GM19372 (cell line): Measurements from ENCODE around the gene RC3H1.
"Not testable (repeated sequence)": the region's sequence is repeated elsewhere in the genome, so short reads cannot be mapped to it uniquely, and the experiment has no call there.

ENCODE experiments used
- ATAC-seq: cut with Tn5 transposase; IDR thresholded peaks from one replicate; pipeline ENCODE4 v1.9.1; 2021; ENCODE audit warnings: mild to moderate bottlenecking, low read depth, moderate library complexity; ENCODE audit not compliant: unreplicated experiment

The RC3H1 gene

DNA sequence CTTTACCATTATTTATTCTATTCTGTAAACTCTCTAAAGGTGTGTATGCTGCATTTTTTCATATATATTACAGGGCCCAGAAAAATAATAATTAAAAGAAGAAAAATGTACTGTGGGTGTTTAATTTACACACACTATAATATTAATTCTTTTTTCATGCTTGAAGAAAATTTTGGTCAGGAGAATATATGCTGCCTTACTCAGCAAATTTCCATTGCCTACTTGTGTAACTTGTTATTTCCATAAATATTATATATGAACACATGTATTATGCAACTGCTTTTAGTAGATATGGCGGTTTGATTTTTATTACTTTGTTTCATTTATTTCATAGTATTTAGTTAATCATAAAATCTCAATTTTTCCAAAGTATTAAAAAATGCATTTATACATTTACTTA is 58.7 kb downstream of the RC3H1 start:
- ATAC-seq, result no peak

DNA sequence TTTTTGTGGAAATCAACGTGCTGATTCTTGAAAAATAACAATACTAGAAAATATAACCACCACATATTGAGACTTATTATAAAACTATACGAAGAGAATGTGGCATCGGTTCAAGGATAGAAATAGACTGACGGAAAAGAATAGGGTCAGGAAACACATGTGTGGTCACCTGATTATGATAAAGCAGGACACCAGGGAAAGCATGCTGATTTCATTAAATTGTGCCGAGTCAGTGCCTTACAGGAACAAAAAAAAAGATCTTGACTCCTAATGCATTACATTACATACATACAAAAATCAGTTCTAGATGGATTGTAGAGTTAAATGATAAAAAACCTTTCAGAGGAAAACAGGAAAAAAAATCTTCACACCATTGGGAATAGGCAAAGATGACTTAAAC is 61.5 kb downstream of the RC3H1 start:
- no peak for ATAC-seq

DNA sequence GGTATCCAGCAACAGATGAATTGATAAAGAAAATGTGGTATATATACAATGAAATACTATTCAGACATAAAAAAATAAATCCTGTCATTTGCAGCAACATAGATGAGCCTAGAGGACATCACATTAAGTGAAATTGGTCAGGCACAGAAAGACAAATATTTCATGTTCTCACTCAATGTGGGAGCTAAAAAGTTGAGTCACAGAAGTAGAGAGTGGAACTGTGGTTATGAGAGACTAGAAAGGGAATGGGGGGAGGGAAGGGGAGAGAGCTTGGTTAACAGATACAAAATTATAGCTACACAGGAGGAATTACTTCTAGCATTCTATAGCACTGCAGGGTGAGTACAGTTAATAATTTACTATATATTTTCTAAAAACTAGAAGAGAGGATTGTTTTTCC is 68.0 kb downstream of the RC3H1 start:
- no peak for ATAC-seq

DNA sequence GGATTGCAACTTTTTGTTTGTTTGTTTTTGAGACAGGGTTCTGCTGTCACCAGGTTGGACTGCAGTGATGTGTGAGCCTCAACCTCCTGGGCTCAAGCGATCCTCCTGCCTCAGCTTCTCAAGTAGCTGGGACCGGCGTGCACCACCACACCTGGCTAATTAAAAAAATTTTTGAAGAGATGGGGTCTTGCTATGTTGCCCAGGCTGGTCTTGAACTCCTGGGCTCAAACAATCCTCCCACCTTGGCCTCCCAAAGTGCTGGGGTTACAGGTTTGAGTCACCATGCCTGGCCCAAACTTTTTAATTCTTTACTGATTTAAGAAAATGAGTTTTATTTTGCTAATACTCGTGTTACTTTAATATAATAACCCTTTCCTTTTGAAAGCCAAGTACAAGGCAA is 73.6 kb downstream of the RC3H1 start:
- ATAC-seq, result no peak

DNA sequence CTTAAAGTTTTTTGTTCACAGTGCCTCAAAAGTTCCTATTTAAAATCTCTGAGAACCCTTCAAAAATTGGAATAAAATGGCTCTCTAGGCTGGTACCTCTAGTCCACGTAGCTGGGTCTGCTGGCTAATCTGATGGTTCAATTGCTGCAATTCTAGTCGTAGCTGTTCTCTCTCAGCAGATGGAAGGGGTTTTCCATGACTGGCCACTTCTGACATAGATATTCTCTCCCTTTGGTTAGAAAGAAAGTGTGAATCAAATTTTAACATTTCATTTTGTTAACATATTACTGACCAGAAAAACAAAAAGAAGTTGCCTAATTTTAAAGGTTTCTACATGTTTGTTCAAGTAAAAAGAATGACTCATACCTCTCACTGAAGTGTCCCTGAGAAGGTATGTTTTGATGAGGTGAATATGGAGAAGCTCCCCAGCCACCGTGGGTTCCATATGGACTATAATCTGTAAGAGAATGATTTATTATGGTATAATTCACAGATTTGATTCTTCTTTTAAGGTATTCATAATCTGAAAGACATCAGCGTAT is 75.7 kb downstream of the RC3H1 start:
- no peak for ATAC-seq

DNA sequence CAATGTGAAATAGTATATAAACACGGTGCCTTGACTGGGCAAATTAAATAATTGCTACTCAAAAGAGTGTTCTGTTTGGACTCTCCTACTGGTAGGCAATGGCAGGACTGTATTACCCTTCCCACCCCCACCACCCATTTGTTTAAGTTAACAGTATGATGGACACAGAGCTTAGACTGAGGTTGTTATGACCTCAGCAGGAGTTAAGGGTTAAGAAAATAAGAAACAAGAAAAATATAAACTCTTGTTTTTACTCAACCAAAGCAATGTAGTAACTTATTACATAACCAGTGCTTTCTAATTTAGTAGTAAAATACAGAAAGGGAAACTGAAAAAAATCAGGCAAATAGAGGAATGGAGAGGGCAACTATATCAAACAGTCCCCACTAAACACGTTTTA is 85.1 kb downstream of the RC3H1 start:
- ATAC-seq, result no peak

DNA sequence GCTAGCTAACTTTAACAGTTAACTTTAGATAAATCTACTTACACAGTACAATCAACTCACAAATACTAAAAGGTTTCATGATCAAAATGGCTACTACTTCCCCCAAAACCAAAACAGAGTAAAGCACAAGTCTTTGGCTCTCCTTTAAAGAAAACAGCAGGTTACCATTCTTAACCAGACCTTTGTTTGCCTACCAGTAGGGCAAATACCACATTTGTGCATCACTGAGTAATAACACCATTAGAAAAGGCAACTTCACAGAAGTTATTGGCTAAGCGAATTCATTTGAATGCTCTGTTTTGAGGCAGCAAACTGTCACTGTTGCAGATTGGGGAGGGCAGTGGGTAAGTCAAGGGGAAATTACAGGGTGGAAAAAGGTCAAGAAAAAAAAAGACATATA is 87.7 kb downstream of the RC3H1 start:
- ATAC-seq, result no peak

DNA sequence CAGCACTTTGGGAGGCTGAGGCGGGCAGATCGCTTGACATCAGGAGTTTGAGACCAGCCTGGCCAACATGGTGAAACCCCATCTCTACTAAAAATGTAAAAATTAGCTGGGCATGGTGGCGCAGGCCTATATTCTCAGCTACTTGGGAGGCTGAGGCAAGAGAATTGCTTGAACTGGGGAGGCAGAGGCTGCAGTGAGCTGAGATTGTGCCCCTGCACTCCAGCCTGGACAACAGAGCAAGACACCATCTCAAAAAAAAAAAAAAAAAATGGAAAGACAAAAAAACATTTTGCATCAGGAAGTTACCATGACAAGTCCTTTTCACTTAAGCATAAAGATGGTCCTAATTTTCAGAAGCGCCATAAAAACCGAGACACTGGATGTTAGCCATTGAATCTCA is 91.6 kb downstream of the RC3H1 start:
- ATAC-seq, result not testable (repeated sequence)

DNA sequence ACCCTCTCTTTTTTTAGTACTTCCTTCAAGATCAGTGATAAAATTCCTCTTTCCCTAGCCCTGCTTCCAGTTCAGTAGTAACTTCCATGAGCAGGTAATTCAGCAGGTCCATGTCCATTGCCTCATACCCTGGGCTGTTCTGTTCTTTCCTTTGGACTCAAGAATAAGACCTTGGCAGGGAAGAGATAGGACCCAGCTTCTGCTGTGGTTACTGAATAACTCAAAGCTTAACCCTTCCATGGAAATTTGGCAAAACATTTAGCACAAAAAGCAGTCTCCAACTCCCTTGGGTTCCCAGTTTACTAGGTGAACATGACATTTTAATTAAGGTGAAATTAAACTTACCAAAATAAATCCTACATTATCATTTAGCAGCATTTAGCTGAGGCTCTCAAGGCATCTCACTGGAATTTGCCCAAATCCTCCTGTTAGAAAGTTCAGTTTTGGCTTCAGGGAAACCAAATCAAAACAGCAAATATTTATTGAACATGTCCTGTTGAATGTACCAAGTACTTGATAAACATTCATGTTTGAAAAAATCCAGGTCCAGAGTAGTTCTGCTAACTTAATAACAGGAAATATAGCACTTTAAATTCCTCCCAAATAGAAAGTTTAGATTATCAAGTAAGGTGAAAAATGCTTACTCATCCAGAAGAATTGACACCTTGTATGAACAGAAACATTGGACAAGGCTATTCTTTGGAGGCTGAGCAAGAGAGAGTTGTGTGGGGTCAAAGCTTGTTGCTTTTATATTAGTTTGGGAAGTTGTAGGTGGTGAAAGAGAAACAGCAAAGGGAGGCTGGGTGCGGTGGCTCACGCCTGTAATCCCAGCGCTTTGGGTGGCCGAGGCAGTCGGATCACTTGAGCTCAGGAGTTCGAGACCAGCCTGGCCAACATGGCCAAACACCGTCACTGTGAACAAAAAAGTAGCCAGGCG is 96.6 kb downstream of the RC3H1 start:
- no peak for ATAC-seq

DNA sequence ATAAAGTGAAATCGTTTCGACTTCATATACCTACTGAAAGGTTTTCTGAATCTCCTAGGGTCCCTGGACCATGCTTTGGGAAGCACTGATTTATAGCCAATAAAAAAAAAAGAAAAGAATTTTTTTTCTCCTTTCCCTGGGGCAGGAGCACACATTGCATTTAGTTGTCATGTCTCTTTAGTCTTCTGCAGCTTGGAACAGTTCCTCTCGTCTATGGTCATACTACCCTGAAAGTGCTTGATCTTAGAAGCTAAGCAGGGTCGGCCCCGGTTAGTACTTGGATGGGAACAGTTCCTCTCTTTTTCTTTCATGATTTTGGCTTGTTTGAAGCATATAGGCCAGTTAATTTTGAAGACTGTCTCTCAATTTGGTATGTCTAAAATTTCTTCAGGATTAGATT is 101.3 kb downstream of the RC3H1 start:
- ATAC-seq, result no peak

DNA sequence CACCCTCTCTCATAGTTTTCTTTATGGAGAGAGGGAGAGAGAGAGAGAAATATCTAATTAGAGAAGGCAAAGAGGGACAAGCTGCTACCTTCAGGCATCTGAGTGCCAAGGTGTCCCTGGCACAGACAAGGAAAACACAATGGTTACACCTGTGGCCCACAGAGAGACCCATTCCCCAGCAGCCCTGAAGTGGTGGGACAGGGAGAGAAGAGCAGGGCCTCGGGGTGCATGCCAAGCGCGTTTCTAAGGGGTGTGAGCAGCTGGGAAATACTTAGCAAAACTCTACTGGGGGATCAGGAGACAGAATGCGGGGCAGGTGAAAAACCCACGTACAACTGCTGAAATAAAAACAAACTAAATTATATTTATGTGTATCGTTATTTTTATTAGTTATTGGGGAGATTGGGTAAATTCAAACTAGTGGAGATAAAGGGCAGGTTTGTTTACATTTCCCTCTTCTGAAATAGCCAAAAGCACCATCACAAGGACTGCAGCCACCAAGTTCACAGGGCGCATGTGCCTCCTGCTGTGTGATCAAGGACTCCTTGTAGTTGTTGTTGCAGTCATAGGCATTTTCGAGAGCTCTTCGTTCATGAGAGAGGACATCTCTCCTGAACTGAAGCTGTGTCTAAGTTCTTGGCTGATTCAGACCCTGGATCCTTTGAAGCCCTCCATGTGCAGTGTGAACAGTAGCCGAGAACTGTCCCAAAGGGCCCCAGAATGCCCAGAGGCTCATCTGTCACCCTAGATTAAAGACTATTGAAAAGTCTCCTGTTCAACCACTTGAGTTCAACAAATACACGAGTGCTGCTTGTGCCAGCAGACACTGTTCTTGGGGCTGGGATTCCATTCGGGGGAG is 104.3 kb downstream of the RC3H1 start:
- ATAC-seq, result no peak

DNA sequence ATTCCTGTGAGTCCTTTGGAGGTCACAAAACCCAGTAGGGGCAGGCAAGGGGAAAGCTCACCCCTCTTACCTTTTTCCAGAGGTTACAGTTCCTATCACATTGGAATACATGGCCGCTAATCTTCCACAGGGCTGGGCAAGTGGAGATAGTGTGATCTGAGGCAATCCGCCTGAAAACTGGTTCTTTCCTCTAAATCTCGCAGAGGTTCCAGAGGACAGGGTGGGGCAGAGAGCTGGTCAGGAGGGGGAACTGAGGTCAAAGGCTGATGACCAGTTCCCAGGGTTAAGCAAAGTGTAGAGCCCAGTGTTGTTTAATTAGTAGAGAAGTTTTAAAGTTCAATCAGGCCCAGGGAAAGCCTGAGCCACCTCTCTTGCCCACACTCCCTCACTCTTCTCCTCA is 105.0 kb downstream of the RC3H1 start, which contains the start of gene SERPINC1:
Gene SERPINC1 (minus strand): TSS at position 179 of the 400 bp plus-strand sequence. CDS start 68 bp downstream, at position 111.
- ATAC-seq, result no peak

DNA sequence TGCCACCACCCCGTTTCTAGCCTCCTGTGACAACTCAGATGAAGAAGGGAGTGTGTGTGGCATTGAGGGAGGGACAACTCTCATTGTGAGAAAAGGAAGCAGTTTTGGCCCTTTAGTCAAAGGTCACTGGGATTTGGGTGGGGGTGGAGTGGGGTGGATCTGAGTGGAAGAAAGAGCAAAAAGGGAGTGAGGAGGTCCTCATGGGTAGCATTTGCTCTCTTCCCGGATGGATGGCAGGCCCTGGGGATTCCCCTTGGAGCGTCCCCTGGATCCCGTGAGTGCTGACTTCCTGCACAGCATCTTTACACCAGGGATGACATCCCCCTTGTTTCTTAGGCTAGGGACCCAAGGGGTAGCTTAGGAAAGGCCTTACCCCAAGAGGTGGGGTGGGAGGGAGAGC is 105.5 kb downstream of the RC3H1 start:
- ATAC-seq, result no peak

DNA sequence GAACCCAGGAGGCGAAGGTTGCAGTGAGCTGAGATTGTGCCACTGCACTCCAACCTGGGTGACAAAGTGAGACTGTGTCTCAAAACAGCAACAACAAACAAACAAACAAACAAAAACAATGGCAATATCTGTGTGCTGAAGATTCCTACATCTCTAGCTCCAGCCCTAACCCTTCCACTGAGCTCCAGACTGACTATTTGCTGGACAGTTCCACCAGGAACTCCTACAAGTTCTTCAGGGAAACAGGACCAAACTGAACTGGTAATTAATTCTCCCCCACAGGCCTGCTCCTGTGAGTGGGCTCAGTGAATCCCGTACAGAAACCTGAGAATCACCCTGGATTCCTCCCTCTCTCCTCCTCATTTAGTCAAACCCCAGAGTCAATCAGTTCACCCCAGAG is 106.6 kb downstream of the RC3H1 start:
- ATAC-seq, result no peak

DNA sequence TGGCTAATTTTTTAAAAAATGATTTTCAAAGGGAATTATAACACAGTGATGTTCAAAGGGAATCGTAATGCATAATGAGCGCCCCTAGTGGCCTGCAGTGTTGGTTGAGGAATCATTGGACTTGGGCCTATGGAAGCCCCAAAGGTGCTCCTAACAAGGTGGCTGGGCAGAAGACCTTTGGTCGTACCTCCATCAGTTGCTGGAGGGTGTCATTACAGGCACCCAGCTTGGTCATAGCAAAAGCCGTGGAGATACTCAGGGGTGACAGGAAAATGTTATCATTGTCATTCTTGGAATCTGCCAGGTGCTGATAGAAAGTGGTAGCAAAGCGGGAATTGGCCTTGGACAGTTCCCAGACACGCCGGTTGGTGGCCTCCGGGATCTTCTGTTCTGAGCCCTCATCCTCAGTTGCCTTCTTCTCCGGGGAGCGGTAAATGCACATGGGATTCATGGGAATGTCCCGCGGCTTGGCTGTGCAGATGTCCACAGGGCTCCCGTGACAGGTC is 107.7 kb downstream of the RC3H1 start:
- no peak for ATAC-seq

DNA sequence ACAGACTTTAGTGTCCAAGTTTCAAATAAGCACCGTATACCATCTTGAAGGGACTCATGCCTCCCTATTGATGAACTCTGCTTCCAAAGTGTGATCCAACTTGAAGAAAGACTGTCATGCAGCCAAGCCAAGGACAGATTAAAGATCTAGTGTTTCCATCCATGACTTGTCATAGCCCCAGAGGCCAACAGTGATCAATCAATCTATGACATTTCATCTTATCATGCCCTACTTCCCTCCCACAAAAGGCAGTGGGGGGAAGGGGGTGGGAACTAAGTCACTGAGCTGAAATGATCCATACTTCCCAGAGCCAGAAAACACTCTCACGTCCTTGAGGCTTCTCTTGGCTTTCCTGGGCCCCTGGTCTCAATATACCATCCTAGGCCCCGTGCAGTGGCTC is 109.0 kb downstream of the RC3H1 start:
- no peak for ATAC-seq

DNA sequence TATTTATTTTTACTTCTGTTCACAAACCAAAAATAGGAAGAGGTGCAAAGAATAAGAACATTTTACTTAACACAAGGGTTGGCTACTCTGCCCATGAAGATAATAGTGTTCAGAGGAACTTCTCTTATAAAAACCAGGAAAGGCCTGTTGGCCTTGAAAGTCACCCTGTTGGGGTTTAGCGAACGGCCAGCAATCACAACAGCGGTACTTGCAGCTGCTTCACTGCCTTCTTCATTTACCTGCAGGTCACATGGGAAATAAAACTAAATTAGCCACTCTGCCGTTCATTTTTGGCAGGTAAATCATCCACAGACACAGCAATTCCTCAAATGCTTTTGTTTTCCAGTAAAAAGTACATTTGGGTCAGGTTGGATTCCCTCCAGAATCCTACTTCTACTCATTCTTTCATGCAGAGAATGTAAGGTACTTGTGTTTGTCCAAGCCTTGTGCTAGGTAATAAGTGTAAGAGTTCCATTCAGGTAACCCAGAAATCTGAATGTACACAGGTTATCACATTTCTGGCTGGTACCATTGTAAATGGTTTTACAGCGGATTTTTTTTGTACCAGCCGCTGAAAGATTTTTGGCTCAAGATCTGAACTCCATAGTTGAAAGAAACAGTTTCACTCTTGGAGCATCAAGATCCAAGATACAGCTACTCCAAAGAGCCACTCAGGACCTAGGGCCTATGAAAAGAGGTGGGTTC is 118.2 kb downstream of the RC3H1 start:
- ATAC-seq, result no peak

DNA sequence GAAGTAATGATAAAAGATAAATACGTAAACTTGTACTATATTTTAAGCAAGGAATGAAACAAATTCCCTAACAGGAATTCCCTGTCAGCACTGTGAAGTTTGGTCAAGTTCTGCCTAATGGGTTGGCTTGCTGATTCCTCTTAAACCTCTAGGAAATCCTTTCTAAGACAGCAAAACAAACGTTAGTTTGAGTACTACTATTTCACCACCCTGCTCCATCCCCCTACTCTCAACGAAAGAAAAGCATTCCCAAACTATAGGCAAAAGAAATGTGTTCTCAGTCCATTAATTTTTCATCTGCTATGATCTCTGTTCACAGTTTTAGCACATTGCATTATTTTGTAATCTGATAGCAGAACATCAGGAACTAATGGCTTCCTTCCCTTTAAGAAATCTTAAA is 121.2 kb downstream of the RC3H1 start:
- ATAC-seq, result no peak

DNA sequence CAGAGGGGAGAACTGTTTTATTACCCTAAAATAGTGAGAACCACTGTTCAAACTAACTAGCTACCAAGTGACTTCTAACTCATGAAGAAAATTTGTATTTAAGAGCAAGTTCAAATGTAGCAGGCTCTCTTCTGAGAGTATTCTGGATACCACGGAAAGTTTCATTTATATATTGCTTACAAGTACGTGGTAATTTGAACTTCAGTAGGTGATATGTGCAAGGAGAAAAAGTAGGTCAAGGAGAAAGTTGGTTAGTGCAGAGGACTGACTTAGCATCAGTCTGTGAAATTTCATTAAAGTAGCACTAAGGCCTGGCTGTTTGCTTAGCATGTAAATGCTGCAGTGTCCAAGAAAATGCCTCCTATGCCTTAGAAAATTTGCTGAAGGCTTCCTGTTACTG is 121.7 kb downstream of the RC3H1 start:
- ATAC-seq, result no peak

DNA sequence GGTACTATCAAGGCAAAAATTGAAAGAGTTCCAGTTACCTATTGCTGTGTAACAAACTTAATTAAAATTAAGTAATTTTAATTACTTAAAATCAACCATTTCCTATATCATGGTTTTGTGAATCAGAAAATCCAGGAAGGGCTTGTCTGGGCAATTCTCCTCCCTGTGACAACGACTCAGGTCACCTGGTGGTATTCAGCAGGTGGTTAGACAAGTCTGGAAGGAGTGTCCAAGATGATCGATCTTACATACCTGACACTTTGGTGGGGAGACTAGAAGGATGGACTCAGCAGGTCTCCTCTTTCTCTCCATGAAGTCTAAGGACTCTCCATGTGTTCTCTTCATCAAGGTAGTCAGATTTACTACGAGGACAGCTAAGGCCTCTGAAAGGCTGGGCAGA is 128.0 kb downstream of the RC3H1 start:
- no peak for ATAC-seq
